Measurements from ENCODE around the gene INKA1.

INKA1 gene

GRCh38 chr3:49791571-49791970 is 11.5 kb upstream of the INKA1 start:
- Mint-ChIP-seq H3K27ac (no peak overlapping the region), H3K9me3 (no peaks in the 10 kb centered on the region), H3K27me3 (ENCODE audit: low read depth) (peaks cover 9% of the 10 kb centered on the region), H3K4me3 (no peak overlapping the region), H3K4me1 (no peaks in the 10 kb centered on the region), H3K36me3 (ENCODE audit: low read depth) (no peaks in the 10 kb centered on the region)
- no peak for TF ChIP-seq CTCF (IDR thresholded peaks at IDR 0.05; ENCODE audit: unreplicated experiment in 3 of 3)

GRCh38 chr3:49792371-49793150 is 10.5 kb upstream of the INKA1 start:
- no peak overlapping the region for H3K27ac Mint-ChIP-seq
- H3K9me3 Mint-ChIP-seq: no peaks in the 10 kb centered on the region
- peaks cover 10% of the 10 kb centered on the region for H3K27me3 Mint-ChIP-seq (ENCODE audit: low read depth)
- no peak overlapping the region for H3K4me3 Mint-ChIP-seq
- no peaks in the 10 kb centered on the region for H3K36me3 Mint-ChIP-seq (ENCODE audit: low read depth)
- no peak for TF ChIP-seq CTCF (IDR thresholded peaks at IDR 0.05; ENCODE audit: unreplicated experiment in 3 of 3)
- H3K4me1 Mint-ChIP-seq: no peaks in the 10 kb centered on the region

GRCh38 chr3:49793486-49794085 is 9.5 kb upstream of the INKA1 start:
- no peak overlapping the region for H3K27ac Mint-ChIP-seq
- no peaks in the 10 kb centered on the region for H3K9me3 Mint-ChIP-seq
- H3K36me3 Mint-ChIP-seq (ENCODE audit: low read depth): no peaks in the 10 kb centered on the region
- TF ChIP-seq CTCF (IDR thresholded peaks at IDR 0.05; ENCODE audit: unreplicated experiment in 3 of 3): no peak
- H3K27me3 Mint-ChIP-seq (ENCODE audit: low read depth): peaks cover 14% of the 10 kb centered on the region
- H3K4me3 Mint-ChIP-seq: no peak overlapping the region
- H3K4me1 Mint-ChIP-seq: no peaks in the 10 kb centered on the region

GRCh38 chr3:49794431-49794830 is 8.6 kb upstream of the INKA1 start:
- peaks cover 16% of the 10 kb centered on the region for H3K27me3 Mint-ChIP-seq (ENCODE audit: low read depth)
- H3K4me3 Mint-ChIP-seq: no peak overlapping the region
- H3K9me3 Mint-ChIP-seq: no peaks in the 10 kb centered on the region
- H3K36me3 Mint-ChIP-seq (ENCODE audit: low read depth): no peaks in the 10 kb centered on the region
- H3K4me1 Mint-ChIP-seq: no peaks in the 10 kb centered on the region
- no peak for TF ChIP-seq CTCF (IDR thresholded peaks at IDR 0.05; ENCODE audit: unreplicated experiment in 3 of 3)
- H3K27ac Mint-ChIP-seq: no peak overlapping the region

GRCh38 chr3:49794926-49795905 is 7.8 kb upstream of the INKA1 start:
- no peak overlapping the region for H3K27ac Mint-ChIP-seq
- TF ChIP-seq CTCF (IDR thresholded peaks at IDR 0.05; ENCODE audit: unreplicated experiment in 3 of 3): no peak
- peaks cover 13% of the 10 kb centered on the region for H3K27me3 Mint-ChIP-seq (ENCODE audit: low read depth)
- H3K4me1 Mint-ChIP-seq: no peaks in the 10 kb centered on the region
- H3K4me3 Mint-ChIP-seq: no peak overlapping the region
- H3K36me3 Mint-ChIP-seq (ENCODE audit: low read depth): no peaks in the 10 kb centered on the region
- no peaks in the 10 kb centered on the region for H3K9me3 Mint-ChIP-seq
